GM18861 (cell line): ENCODE measurements around the gene IL34.
"Not testable (repeated sequence)": the region's sequence is repeated elsewhere in the genome, so short reads cannot be mapped to it uniquely, and the experiment has no call there.

ENCODE experiments used
- ATAC-seq: cut with Tn5 transposase; IDR thresholded peaks from one replicate; pipeline ENCODE4 v1.9.1; 2021; ENCODE audit not compliant: unreplicated experiment

Gene IL34

GRCh38 chr16:70646260-70647241 lies at the start of gene IL34:
Gene IL34 (plus strand): TSS chr16:70646559. CDS start chr16:70646948, 389 bp downstream.
- no peak for ATAC-seq

- ATAC-seq = no peak
Measured at GRCh38 chr16:70597135-70597835, 49.1 kb upstream of the IL34 start.

GRCh38 chr16:70598937-70599503 lies 47.3 kb upstream of the IL34 start:
- no peak for ATAC-seq

GRCh38 chr16:70600730-70601129 lies 45.6 kb upstream of the IL34 start:
- no peak for ATAC-seq

GRCh38 chr16:70601576-70602575 lies 44.5 kb upstream of the IL34 start:
- no peak for ATAC-seq

GRCh38 chr16:70602831-70603230 lies 43.5 kb upstream of the IL34 start:
- ATAC-seq = no peak

- ATAC-seq = no peak
Measured at GRCh38 chr16:70604407-70605282, 41.7 kb upstream of the IL34 start.

GRCh38 chr16:70605283-70605657 lies 41.1 kb upstream of the IL34 start:
- ATAC-seq = no peak

- no peak for ATAC-seq
Measured at GRCh38 chr16:70608521-70608920, 37.8 kb upstream of the IL34 start.

- no peak for ATAC-seq
Measured at GRCh38 chr16:70610273-70611223, 35.8 kb upstream of the IL34 start.

GRCh38 chr16:70611224-70611598 lies 35.1 kb upstream of the IL34 start:
- ATAC-seq = no peak

GRCh38 chr16:70611785-70612303 lies 34.5 kb upstream of the IL34 start:
- no peak for ATAC-seq

- no peak for ATAC-seq
Measured at GRCh38 chr16:70612931-70613330, 33.4 kb upstream of the IL34 start.

- ATAC-seq = no peak
Measured at GRCh38 chr16:70614208-70614951, 32.0 kb upstream of the IL34 start.

GRCh38 chr16:70615945-70616344 lies 30.4 kb upstream of the IL34 start:
- no peak for ATAC-seq

- not testable (repeated sequence) for ATAC-seq
Measured at GRCh38 chr16:70621864-70622263, 24.5 kb upstream of the IL34 start.

- ATAC-seq = no peak
Measured at GRCh38 chr16:70627696-70628095, 18.7 kb upstream of the IL34 start.
